HepG2 (cell line): ENCODE results near the gene SOX5.

ENCODE experiments used
- POLR2A ChIP-seq, 2 experiments: IDR thresholded peaks; 2 replicates each; pipeline ENCODE4 v1.6.1; 2011; ENCODE audit warnings: low read depth in 2 of 2, low read length in 2 of 2, mild to moderate bottlenecking in 1 of 2, moderate library complexity in 1 of 2; ENCODE audit not compliant: insufficient read depth in 1 of 2
- SP1 ChIP-seq, 2 experiments: fragments of 450-650 bp in 1 of 2; sonication (generic) in 1 of 2; formaldehyde crosslinking in 1 of 2; IDR thresholded peaks; 2 replicates each; pipeline versions ENCODE4 v1.4.0 to v1.6.1; 2016 to 2020; ENCODE audit warnings: missing genetic modification reagents in 1 of 2
- USF2 ChIP-seq, 2 experiments: sonication (generic) in 1 of 2; formaldehyde crosslinking in 1 of 2; IDR thresholded peaks; 2 replicates each; pipeline versions ENCODE4 v1.5.1 to v1.6.1; 2011 to 2020; ENCODE audit warnings: borderline replicate concordance in 1 of 2, low read depth in 1 of 2, low read length in 1 of 2, mild to moderate bottlenecking in 1 of 2, missing genetic modification reagents in 1 of 2, moderate library complexity in 1 of 2
- WIZ ChIP-seq: sonication (generic); formaldehyde crosslinking; IDR thresholded peaks from 2 replicates; pipeline ENCODE4 v1.5.1; 2020; ENCODE audit warnings: mild to moderate bottlenecking, missing genetic modification reagents
- ZKSCAN1 ChIP-seq: fragments of 150-350 bp; IDR thresholded peaks from 2 replicates; pipeline ENCODE4 v1.6.1; 2014; ENCODE audit warnings: low read length
- ZNF317 ChIP-seq: sonication (generic); formaldehyde crosslinking; IDR thresholded peaks from 2 replicates; pipeline ENCODE4 v1.5.0; 2020; ENCODE audit warnings: mild to moderate bottlenecking, missing genetic modification reagents
- TF ChIP-seq, protein P1 (sequence below): sonication (generic); formaldehyde crosslinking; IDR thresholded peaks from 2 replicates; pipeline ENCODE4 v1.5.0; 2020; ENCODE audit warnings: missing genetic modification reagents
- TF ChIP-seq, protein P2 (sequence below): fragments of 450-650 bp; IDR thresholded peaks from 2 replicates; pipeline ENCODE4 v1.6.1; 2016

GRCh38 chr12:23670684-23671083 lies 278.8 kb downstream of the SOX5 start:
- TF ChIP-seq POLR2A (IDR thresholded peaks at IDR 0.05; ENCODE audit: insufficient read depth in 1 of 2, low read depth in 2 of 2, low read length in 2 of 2): no peak
- TF ChIP-seq ZKSCAN1: no peak
- no peak for TF ChIP-seq USF2 (IDR thresholded peaks at IDR 0.05; ENCODE audit: low read depth, low read length)
- TF ChIP-seq USF2 (CRISPR knock-in tag; IDR thresholded peaks at IDR 0.05; ENCODE audit: borderline replicate concordance): no peak
- no peak for TF ChIP-seq SP1 (IDR thresholded peaks at IDR 0.05)
- TF ChIP-seq SP1 (CRISPR knock-in tag; IDR thresholded peaks at IDR 0.05): no peak
- TF ChIP-seq, protein P1, sequence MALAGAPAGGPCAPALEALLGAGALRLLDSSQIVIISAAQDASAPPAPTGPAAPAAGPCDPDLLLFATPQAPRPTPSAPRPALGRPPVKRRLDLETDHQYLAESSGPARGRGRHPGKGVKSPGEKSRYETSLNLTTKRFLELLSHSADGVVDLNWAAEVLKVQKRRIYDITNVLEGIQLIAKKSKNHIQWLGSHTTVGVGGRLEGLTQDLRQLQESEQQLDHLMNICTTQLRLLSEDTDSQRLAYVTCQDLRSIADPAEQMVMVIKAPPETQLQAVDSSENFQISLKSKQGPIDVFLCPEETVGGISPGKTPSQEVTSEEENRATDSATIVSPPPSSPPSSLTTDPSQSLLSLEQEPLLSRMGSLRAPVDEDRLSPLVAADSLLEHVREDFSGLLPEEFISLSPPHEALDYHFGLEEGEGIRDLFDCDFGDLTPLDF: no peak
- TF ChIP-seq, protein P2, sequence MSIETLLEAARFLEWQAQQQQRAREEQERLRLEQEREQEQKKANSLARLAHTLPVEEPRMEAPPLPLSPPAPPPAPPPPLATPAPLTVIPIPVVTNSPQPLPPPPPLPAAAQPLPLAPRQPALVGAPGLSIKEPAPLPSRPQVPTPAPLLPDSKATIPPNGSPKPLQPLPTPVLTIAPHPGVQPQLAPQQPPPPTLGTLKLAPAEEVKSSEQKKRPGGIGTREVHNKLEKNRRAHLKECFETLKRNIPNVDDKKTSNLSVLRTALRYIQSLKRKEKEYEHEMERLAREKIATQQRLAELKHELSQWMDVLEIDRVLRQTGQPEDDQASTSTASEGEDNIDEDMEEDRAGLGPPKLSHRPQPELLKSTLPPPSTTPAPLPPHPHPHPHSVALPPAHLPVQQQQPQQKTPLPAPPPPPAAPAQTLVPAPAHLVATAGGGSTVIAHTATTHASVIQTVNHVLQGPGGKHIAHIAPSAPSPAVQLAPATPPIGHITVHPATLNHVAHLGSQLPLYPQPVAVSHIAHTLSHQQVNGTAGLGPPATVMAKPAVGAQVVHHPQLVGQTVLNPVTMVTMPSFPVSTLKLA: no peak
- TF ChIP-seq ZNF317: no peak
- TF ChIP-seq WIZ (CRISPR knock-in tag): no peak
